ENCODE results near the gene LRPPRC.

Gene LRPPRC

GRCh38 chr2:43941966-43942365, 53.8 kb downstream of the LRPPRC start:
- TF ChIP-seq CTCF (IDR thresholded peaks at IDR 0.05; ENCODE audit: control insufficient read depth, extremely low read depth, insufficient read depth) = no peak
- H3K4me3 ChIP-seq (ENCODE audit: low read depth, low read length) = no peak overlapping the region
- DNase-seq (ENCODE audit: low read depth) = no peak

- DNase-seq (ENCODE audit: low read depth) = no peak
- TF ChIP-seq CTCF (IDR thresholded peaks at IDR 0.05; ENCODE audit: control insufficient read depth, extremely low read depth, insufficient read depth) = no peak
- no peak overlapping the region for H3K4me3 ChIP-seq (ENCODE audit: low read depth, low read length)
Measured at GRCh38 chr2:43941359-43941758, 54.4 kb downstream of the LRPPRC start.

GRCh38 chr2:43939695-43940256, 56.0 kb downstream of the LRPPRC start:
- DNase-seq (ENCODE audit: low read depth) = no peak
- TF ChIP-seq CTCF (IDR thresholded peaks at IDR 0.05; ENCODE audit: control insufficient read depth, extremely low read depth, insufficient read depth) = no peak
- H3K4me3 ChIP-seq (ENCODE audit: low read depth, low read length) = no peak overlapping the region

GRCh38 chr2:43937269-43937820, 58.4 kb downstream of the LRPPRC start:
- H3K4me3 ChIP-seq (ENCODE audit: low read depth, low read length) = no peak overlapping the region
- DNase-seq (ENCODE audit: low read depth) = no peak
- no peak for TF ChIP-seq CTCF (IDR thresholded peaks at IDR 0.05; ENCODE audit: control insufficient read depth, extremely low read depth, insufficient read depth)

GRCh38 chr2:43934567-43934966, 61.2 kb downstream of the LRPPRC start:
- no peak for TF ChIP-seq CTCF (IDR thresholded peaks at IDR 0.05; ENCODE audit: control insufficient read depth, extremely low read depth, insufficient read depth)
- no peak for DNase-seq (ENCODE audit: low read depth)
- H3K4me3 ChIP-seq (ENCODE audit: low read depth, low read length) = no peak overlapping the region

- no peak for DNase-seq (ENCODE audit: low read depth)
- no peak for TF ChIP-seq CTCF (IDR thresholded peaks at IDR 0.05; ENCODE audit: control insufficient read depth, extremely low read depth, insufficient read depth)
- H3K4me3 ChIP-seq (ENCODE audit: low read depth, low read length) = no peak overlapping the region
Measured at GRCh38 chr2:43931293-43931692, 64.5 kb downstream of the LRPPRC start.

- DNase-seq (ENCODE audit: low read depth) = no peak
- no peak overlapping the region for H3K4me3 ChIP-seq (ENCODE audit: low read depth, low read length)
- no peak for TF ChIP-seq CTCF (IDR thresholded peaks at IDR 0.05; ENCODE audit: control insufficient read depth, extremely low read depth, insufficient read depth)
Measured at GRCh38 chr2:43927442-43927841, 68.3 kb downstream of the LRPPRC start.
